GM21717 (cell line): ENCODE measurements around the gene RNF207.

Source experiments
- ATAC-seq: cut with Tn5 transposase; IDR thresholded peaks from one replicate; pipeline ENCODE4 v1.9.1; 2021; ENCODE audit warnings: mild to moderate bottlenecking, moderate library complexity; ENCODE audit not compliant: unreplicated experiment

Gene RNF207

DNA sequence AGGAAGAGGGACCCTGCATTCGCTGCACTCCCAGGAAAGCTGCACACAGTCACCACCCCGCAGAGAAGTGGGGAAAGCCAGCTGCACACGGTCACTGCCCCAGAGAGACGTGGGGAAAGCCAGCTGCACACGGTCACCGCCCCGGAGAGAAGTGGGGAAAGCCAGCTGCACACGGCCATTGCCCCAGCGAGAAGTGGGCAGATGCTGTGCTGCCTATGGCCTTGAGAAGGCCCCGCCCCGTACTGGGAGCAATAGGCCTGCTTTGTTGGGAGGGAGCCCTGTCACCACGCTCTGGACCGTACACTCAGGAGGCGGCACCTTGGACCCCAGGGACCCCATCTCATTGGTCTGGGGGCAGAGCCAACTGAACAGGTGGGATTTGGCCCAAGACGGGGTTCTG lies 59.2 kb downstream of the RNF207 start:
- no peak for ATAC-seq

- no peak for ATAC-seq
Observed at GRCh38 chr1:6266641-6267040, 60.7 kb downstream of the RNF207 start.

DNA sequence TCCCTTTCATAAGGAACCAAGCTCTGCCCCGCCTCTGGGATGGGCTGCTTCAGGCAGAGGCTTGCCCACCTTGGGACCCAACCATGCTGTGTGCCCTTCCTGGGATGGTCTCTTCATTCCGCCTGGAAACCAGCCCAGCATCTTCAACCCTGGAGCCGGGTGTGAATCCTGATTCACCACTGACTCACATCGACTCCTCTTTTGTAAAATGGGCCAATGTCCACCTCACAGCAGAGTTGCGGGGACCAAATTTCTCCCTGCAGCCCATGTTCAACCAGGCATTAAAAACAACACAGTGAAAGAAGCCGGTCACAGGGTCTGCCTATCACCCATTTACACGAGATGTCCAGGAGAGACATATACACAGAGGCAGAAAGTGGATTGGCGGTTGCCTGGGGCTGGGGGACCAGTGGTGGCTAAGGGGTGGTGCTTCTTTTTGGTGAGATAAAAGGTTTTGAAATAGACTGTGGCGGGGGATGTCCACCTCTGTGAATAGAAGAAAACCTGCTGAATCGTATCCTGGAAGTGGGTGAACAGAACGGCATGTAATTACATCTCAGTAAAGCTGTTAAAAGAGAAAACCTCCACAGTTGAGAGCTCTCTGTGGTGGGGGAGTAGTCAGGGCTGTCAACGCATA lies 61.9 kb downstream of the RNF207 start:
- ATAC-seq: no peak

- no peak for ATAC-seq
Observed at GRCh38 chr1:6268415-6268814, 62.5 kb downstream of the RNF207 start.

- no peak for ATAC-seq
Observed at GRCh38 chr1:6269296-6269695, 63.4 kb downstream of the RNF207 start.

DNA sequence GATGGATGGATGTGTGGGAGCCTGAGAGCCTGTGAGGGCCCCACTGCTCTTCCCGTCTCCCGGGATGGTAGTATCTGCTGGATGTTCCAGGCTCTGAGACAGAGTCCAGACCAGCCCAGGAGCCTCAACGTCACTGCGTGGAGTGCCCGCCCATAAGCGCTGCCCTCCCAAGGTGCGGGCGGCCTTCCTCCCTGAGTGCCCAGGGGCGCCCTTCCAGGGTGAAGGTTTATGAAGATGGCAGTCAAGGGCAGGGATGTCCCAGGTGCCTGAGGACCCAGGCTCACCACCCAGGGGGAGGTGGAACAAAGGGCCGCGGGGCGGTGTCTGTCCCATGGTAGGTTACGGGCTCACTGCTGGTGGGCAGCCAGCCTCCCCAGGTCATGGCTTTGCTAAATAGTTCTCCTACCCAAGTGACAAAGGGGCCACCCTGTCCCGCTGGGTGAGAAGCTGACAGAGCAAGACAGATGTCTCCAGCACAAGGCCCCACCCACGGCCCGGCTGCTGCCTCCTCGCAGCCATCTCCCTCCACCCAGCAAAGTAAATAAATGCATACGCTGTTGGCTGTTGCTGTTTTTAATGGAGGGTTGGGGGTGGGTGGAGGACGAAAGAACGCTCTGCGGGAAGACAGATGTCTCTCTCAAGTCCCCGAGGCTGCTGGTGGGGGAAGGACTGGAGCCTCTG lies 63.9 kb downstream of the RNF207 start:
- no peak for ATAC-seq

GRCh38 chr1:6270401-6270800 lies 64.5 kb downstream of the RNF207 start:
- no peak for ATAC-seq
